ENCODE results near the gene VPS37D.

GRCh38 chr7:73647725-73648592 is 19.7 kb upstream of the VPS37D start:
- TF ChIP-seq CTCF (IDR thresholded peaks at IDR 0.05; ENCODE audit: insufficient read depth, low read length, poor library complexity, severe bottlenecking) (no peak), EZH2phosphoT487 (conservative IDR thresholded peaks at IDR 0.05; ENCODE audit: low read length) (peak; percentile 32; the same call in 1 of the 2 replicates)

All from SU-DHL-6 (cell line).